OCI-LY7 (cell line): ENCODE measurements around the gene NR5A1. TPM values are rescaled to one million over a fixed set of nuclear protein-coding genes. Genes with fewer than 3 reads are reported as not detected.

Source experiments
- BruUV-seq: library from RNA; stranded (reverse); fragments of 400-500 nt; replicated peaks from 2 replicates; lab custom pipeline; 2021; lab: Mats Ljungman, UMichigan
- CTCF ChIA-PET: fragments of 300-600 bp; sonication (Branson Sonifier 250); formaldehyde crosslinking; loops from one replicate; lab custom pipeline; 2022; ENCODE audit warnings: antibody characterized with exemption; ENCODE audit not compliant: unreplicated experiment; lab: Charles Lee
- POLR2A ChIA-PET: fragments of 300-600 bp; sonication (Branson Sonifier 250); formaldehyde crosslinking; loops from one replicate; lab custom pipeline; 2022; ENCODE audit warnings: antibody characterized with exemption; lab: Charles Lee
- DNase-seq: peaks from one replicate; pipeline ENCODE4 v3.0.0-alpha.2; 2015; ENCODE audit warnings: low spot score
- H2AFZ ChIP-seq: fragments of 200-600 bp; sonication (generic), shearing (Covaris generic); 2 replicates; pipeline ENCODE4 v1.6.1; 2014; ENCODE audit warnings: mild to moderate bottlenecking, antibody characterized with exemption, low read length, moderate library complexity
- H3K27ac ChIP-seq: fragments of 200-600 bp; sonication (generic); 2 replicates; pipeline ENCODE4 v1.5.1; 2014; ENCODE audit warnings: mixed run types, low read depth, mild to moderate bottlenecking, moderate library complexity, low read length, inconsistent platforms; ENCODE audit not compliant: poor library complexity, severe bottlenecking
- H3K36me3 ChIP-seq: fragments of 200-600 bp; sonication (generic); 2 replicates; pipeline ENCODE4 v1.6.1; 2014; ENCODE audit warnings: mild to moderate bottlenecking, antibody characterized with exemption, low read length, moderate library complexity, mixed read lengths; ENCODE audit not compliant: insufficient read depth
- H3K4me1 ChIP-seq: fragments of 200-600 bp; sonication (generic); 2 replicates; pipeline ENCODE4 v1.5.1; 2014; ENCODE audit warnings: mild to moderate bottlenecking, low read length; ENCODE audit not compliant: insufficient read depth, poor library complexity, severe bottlenecking
- H3K4me2 ChIP-seq: fragments of 200-600 bp; sonication (generic); 2 replicates; pipeline ENCODE4 v1.6.1; 2014; ENCODE audit warnings: mild to moderate bottlenecking, low read length
- H3K4me3 ChIP-seq: fragments of 200-600 bp; sonication (generic); 2 replicates; pipeline ENCODE4 v1.5.1; 2014; ENCODE audit warnings: mild to moderate bottlenecking, low read depth, low read length; ENCODE audit not compliant: poor library complexity, severe bottlenecking
- H3K79me2 ChIP-seq: fragments of 200-600 bp; sonication (generic); 2 replicates; pipeline ENCODE4 v1.6.1; 2016; ENCODE audit warnings: low read depth, mild to moderate bottlenecking, low read length, moderate library complexity, mixed read lengths; ENCODE audit not compliant: insufficient read depth
- H3K9me2 ChIP-seq: fragments of 200-600 bp; sonication (generic); 2 replicates; pipeline ENCODE4 v1.6.1; 2016; ENCODE audit warnings: mild to moderate bottlenecking, low read length, mixed read lengths; ENCODE audit not compliant: insufficient read depth
- H3K9me3 ChIP-seq: fragments of 200-600 bp; sonication (generic); 2 replicates; pipeline ENCODE4 v1.6.1; 2014; ENCODE audit warnings: mild to moderate bottlenecking, mixed run types, low read length, mixed read lengths
- H4K20me1 ChIP-seq: fragments of 200-600 bp; sonication (generic); 2 replicates; pipeline ENCODE4 v1.6.1; 2014; ENCODE audit warnings: mild to moderate bottlenecking, antibody characterized with exemption, low read length, moderate library complexity, mixed read lengths; ENCODE audit not compliant: insufficient read depth
- EZH2phosphoT487 ChIP-seq: fragments of 200-600 bp; sonication (generic); IDR thresholded peaks from 2 replicates; pipeline ENCODE4 v1.6.1; 2018; ENCODE audit warnings: low read depth, borderline replicate concordance, mild to moderate bottlenecking, mixed run types, antibody characterized with exemption, low read length, moderate library complexity, mixed read lengths
- intact Hi-C: fragments of 100-400 bp; cut with micrococcal nuclease; formaldehyde crosslinking; loops from one replicate; pipeline ENCODE4 v1.10.0; 2022; ENCODE audit not compliant: unreplicated experiment
- total RNA-seq, 2 experiments: library from RNA; depleted of rRNA in 1 of 2; stranded (reverse); fragments of >200 nt in 1 of 2; shearing (Covaris generic) in 1 of 2; gene quantifications; 2 replicates each; pipeline ENCODE4 v1.2.3, GENCODE V29; 2014 to 2022
- TF ChIP-seq, protein P1 (sequence below): fragments of 200-600 bp; sonication (generic); conservative IDR thresholded peaks from 2 replicates; pipeline ENCODE4 v1.5.1; 2014; ENCODE audit warnings: mild to moderate bottlenecking, antibody characterized with exemption, low read length, moderate library complexity, mixed read lengths

Gene NR5A1
- total RNA-seq, 2 experiments from 2014 or later: not detected

DNA sequence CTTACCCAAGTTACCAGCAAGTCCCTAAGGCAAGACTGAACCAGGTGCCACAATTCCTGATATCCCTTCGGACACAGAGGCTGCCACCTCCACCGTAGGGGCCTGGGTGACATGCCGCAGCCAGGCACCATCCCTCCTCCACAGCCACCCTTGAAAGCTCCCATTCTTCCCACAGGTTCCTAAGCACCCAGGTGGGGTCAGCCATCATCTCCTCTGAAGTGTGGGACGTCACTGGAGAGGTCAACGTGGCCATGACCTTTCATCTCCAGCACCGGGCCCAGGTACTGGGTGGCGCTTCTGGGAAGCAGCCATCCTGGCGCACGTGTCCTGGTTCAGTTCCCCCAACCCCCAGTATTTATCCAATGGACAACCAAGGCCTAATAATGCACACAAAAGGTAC lies 48.8 kb downstream of the NR5A1 start:
- Histone ChIP-seq H3K27ac (no peak overlapping the region), H3K4me1 (no peaks in the 10 kb centered on the region), H3K9me2 (no peaks in the 10 kb centered on the region), H3K79me2 (no peaks in the 10 kb centered on the region), H3K9me3 (no peaks in the 10 kb centered on the region), H4K20me1 (no peaks in the 10 kb centered on the region), H3K4me2 (no peak overlapping the region), H2AFZ (no peak overlapping the region), H3K36me3 (no peaks in the 10 kb centered on the region), H3K4me3 (no peak overlapping the region)
- POLR2A ChIA-PET: no interaction called here
- no TSS peak for BruUV-seq
- no peak for DNase-seq
- CTCF ChIA-PET: no interaction called here
- intact Hi-C loops: no loop called here
- TF ChIP-seq EZH2phosphoT487: no peak
- TF ChIP-seq, protein P1, sequence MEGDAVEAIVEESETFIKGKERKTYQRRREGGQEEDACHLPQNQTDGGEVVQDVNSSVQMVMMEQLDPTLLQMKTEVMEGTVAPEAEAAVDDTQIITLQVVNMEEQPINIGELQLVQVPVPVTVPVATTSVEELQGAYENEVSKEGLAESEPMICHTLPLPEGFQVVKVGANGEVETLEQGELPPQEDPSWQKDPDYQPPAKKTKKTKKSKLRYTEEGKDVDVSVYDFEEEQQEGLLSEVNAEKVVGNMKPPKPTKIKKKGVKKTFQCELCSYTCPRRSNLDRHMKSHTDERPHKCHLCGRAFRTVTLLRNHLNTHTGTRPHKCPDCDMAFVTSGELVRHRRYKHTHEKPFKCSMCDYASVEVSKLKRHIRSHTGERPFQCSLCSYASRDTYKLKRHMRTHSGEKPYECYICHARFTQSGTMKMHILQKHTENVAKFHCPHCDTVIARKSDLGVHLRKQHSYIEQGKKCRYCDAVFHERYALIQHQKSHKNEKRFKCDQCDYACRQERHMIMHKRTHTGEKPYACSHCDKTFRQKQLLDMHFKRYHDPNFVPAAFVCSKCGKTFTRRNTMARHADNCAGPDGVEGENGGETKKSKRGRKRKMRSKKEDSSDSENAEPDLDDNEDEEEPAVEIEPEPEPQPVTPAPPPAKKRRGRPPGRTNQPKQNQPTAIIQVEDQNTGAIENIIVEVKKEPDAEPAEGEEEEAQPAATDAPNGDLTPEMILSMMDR: no peak

DNA sequence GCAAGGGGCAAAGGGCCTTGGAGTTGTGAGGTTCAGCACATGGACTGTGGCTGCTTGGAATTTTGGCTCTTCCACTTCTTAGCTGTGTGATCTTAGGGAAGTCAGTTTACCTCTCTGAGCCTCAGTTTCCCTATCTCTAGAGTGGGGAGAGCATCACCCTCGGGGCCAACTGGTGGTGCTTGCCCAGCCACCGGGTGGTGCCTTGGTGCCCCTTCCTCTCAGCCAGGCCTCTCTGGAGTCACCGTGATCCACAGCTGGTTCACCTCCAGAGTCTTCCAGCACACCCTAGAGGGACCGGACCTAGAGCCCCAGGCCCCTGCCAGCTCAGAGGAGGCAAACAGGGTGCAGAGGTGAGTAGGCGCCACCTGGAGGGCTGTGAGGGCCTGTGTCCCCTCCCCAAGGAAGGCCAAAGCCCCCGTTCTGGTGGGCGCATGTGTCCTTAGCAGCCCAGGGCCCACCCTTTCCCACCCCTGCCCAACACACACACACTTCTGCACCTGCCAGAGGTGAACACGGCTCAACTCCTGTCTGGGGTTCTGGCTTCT lies 49.2 kb downstream of the NR5A1 start:
- POLR2A ChIA-PET: no interaction called here
- H3K4me2 ChIP-seq: no peak overlapping the region
- DNase-seq: no peak
- H2AFZ ChIP-seq: no peak overlapping the region
- BruUV-seq: no TSS peak
- no peak overlapping the region for H3K4me3 ChIP-seq
- H3K9me2 ChIP-seq: no peaks in the 10 kb centered on the region
- no peaks in the 10 kb centered on the region for H3K9me3 ChIP-seq
- H3K36me3 ChIP-seq: no peaks in the 10 kb centered on the region
- intact Hi-C loops: no loop called here
- no peak overlapping the region for H3K27ac ChIP-seq
- H4K20me1 ChIP-seq: no peaks in the 10 kb centered on the region
- CTCF ChIA-PET: no interaction called here
- H3K79me2 ChIP-seq: no peaks in the 10 kb centered on the region
- TF ChIP-seq EZH2phosphoT487: no peak
- TF ChIP-seq, protein P1: 0 out of 2 replicates have a peak, but pooled peaks have one; percentile 21
- no peaks in the 10 kb centered on the region for H3K4me1 ChIP-seq

DNA sequence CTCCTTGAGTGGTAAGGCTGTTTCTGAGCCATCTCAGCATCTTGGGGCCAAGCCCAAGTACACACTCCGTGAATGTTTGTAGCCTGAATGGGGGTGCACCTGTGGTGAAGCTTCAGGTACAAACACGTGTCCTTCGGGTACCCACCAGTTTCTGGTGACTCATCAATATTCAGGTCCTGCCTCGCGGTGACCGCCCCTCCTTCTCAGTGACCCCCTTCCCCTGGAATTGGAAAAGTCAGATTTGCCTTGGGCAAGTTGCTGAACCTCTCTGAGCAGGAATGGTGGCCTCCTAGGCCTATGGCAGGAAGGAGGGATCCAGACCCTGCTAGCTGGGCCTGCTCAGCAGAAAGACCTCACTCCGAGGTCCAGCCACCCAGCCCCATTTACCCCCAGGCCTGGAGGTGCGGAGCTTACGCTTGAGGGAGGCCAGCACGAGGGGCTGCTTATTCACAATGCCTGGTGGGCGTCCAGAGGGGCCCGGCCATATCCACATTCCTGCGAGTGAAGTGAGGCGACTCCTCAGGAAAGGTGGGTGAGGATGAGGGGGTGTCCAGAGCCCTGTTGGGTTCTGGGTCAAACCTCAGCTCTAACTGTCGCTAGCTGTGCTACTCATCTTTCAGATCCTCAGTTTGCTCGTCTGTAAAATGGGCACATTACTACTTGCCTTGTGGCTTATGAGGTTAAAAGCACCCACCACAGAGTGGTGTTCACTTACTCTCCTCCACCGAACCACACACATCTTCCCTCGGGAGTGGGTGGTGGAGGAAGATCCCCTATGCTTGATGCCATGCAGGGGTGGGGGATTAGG lies 49.9 kb downstream of the NR5A1 start:
- H3K9me3 ChIP-seq: no peaks in the 10 kb centered on the region
- H2AFZ ChIP-seq: no peak overlapping the region
- H3K4me3 ChIP-seq: no peak overlapping the region
- no peak for DNase-seq
- no peaks in the 10 kb centered on the region for H3K79me2 ChIP-seq
- TF ChIP-seq EZH2phosphoT487: no peak
- TF ChIP-seq, protein P1: no peak
- H3K27ac ChIP-seq: no peak overlapping the region
- intact Hi-C loops: no loop called here
- no TSS peak for BruUV-seq
- H3K36me3 ChIP-seq: no peaks in the 10 kb centered on the region
- CTCF ChIA-PET: interaction anchor here (0.5 kb wide), 1 partner anchor 34 kb away, joined by 4 read pairs; no protein-coding TSS in a partner anchor
- POLR2A ChIA-PET: interaction anchor here (0.6 kb wide), 1 partner anchor 319 kb away, joined by 3 read pairs; no protein-coding TSS in a partner anchor
- H3K4me1 ChIP-seq: no peaks in the 10 kb centered on the region
- no peaks in the 10 kb centered on the region for H3K9me2 ChIP-seq
- no peak overlapping the region for H3K4me2 ChIP-seq
- H4K20me1 ChIP-seq: no peaks in the 10 kb centered on the region
